SK-MEL-5 (cell line): ENCODE results near the gene MAPK10. TPM values are rescaled to one million over a fixed set of nuclear protein-coding genes. Genes with fewer than 3 reads are reported as not detected.
"Not testable (repeated sequence)": the region's sequence is repeated elsewhere in the genome, so short reads cannot be mapped to it uniquely, and the experiment has no call there.

ENCODE experiments used
- DNase-seq: peaks from one replicate; pipeline ENCODE4 v3.0.0-alpha.2; 2016; ENCODE audit warnings: low read depth, low spot score
- in situ Hi-C: cut with HindIII; loops from 2 replicates; pipeline ENCODE4 v1.10.0; 2016; ENCODE audit warnings: low sequenced_read_pairs, high pct_unique_total_duplicates, low pct_unique_long_range_greater_than_20kb
- total RNA-seq: library from RNA; depleted of rRNA; stranded (reverse); fragments of >200 nt; shearing (Covaris generic); gene quantifications from 2 replicates; pipeline ENCODE4 v1.2.3, GENCODE V29; 2014

Gene MAPK10
- total RNA-seq, 1 experiment from 2014 or later: 0.58 TPM

DNA sequence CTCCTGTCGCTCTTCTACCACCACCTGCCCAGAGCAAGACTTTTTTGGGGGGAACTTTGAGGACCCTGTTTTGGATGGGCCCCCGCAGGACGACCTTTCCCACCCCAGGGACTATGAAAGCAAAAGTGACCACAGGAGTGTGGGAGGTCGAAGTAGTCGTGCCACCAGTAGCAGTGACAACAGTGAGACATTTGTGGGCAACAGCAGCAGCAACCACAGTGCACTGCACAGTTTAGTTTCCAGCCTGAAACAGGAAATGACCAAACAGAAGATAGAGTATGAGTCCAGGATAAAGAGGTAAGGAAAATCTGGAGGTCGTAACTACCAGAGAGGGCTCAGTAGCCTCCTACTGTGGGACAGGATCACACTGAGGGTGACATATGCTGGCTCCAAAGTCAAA lies 364.5 kb downstream of the MAPK10 start:
- in situ Hi-C loops: no loop called here
- no peak for DNase-seq

DNA sequence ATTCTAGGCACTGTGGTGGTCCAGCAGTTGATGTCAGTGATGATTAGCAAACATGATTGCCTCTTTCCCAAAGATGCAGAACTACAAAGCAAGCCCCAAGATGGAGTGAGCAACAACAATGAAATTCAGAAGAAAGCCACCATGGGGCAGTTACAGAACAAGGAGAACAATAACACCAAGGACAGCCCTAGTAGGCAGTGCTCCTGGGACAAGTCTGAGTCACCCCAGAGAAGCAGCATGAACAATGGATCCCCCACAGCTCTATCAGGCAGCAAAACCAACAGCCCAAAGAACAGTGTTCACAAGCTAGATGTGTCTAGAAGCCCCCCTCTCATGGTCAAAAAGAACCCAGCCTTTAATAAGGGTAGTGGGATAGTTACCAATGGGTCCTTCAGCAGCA lies 365.3 kb downstream of the MAPK10 start:
- in situ Hi-C loops: no loop called here
- no peak for DNase-seq

DNA sequence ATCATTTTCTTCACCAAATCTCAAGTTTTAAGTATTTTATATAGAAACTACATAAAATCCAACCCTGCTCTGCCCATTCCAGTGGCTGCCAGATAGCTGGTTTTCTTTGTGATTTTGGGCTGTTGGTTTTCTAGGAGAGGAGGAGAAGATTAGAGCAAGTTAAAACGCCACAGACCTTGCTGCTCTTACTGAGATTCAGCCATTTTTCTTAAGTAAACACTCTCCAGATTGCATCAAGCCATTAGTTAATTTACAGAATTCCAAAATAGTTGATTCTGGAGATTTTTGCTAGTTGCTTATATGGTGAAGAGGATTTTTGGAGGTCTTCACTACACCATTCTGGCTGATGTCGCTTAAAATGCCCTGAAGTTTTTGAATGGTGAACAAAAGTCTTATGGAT lies 366.2 kb downstream of the MAPK10 start:
- in situ Hi-C loops: no loop called here
- DNase-seq: no peak

DNA sequence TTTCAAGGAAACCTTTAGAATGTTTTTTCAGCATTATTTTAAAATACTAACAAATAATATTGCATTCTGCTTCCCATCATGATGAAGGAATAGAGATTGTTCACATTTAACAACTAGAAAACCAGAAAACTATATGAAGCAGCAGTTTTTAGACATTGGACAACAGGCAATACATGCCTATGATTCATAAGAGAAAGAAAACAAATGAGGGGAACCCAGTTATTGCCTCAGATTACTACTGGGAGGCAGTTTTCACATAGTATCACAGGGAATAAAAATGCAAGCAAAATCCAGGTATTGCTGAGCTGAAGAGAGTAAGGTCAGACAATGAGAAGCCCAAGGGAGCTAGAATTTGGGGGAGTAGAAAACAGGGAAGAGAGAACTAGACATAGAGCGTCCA lies 373.6 kb downstream of the MAPK10 start:
- no peak for DNase-seq
- in situ Hi-C loops: no loop called here

DNA sequence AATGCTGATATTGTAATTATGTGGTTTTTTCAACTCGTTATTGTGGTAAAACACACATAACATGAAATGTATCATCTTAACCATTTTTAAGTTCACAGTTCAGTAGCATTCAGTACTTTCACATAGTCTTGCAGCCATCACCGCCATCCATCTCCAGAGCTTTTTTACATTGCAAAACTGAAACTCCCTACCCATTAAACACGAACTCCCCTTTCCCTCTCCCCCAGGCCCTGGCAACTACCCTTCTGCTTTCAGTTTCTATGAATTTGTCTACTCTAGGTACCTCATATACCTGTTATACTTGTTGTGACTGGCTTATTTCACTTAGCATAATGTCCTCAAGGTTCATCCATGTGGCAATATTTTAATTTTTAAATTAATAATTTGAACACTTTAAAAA lies 380.6 kb downstream of the MAPK10 start:
- DNase-seq: no peak
- in situ Hi-C loops: no loop called here

DNA sequence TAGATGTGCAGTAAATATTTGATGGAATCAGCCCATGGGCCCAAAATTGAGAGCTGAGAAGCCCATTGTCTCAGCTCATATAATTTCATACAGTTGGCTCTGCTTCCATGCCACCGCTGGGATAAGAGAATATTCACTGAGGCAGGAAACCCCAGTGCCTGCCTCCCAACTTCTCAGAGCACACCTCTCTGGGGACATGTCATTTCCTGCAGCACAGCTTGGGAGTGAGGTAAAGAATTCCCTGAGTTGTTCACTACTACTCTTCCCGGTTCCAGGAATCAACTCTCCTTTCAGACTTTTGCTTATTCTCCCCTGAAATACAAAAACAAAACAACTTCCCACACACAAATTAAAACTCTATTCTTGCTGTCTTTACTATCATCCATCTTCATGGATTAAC lies 389.3 kb downstream of the MAPK10 start:
- in situ Hi-C loops: no loop called here
- peak; percentile 32 for DNase-seq

DNA sequence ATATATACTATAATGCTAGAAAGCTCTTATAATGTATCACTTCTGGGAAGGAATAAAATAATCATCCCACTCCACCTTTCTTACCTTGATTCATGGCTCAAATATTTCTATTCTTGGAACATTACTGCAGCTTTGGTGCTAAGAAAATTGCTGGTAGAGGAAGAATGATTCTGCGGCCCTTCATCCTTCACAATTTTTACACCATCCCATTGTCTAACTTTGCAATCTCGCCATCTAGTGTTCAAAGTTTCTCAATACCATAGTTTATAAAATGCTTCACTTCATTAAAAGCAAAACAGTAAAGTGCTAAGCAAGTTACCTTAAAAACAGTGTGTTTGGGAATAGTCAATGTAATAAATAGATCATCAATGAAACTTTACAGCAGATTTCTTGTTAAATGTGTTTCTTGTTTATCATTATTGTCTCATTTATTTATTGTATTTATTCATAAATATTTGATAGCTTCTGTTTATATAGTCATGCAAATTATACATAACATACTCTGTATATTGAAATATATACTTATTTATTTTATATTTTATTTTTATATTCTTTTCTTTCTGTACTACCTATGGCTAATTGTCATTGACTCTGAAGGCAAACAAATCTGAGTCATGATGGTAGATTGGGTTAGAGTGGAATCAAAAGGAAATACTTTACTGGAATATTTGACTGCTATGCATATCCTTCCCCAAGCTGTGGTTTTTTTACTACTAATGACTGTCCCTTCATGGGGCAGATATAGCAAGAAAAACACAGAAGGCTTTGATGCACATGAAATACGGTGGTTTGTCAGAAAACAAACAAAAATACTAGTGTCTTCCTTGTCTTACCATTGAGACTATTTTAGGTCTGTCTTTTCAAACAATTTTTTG lies 390.7 kb downstream of the MAPK10 start:
- in situ Hi-C loops: no loop called here
- peak; percentile 65 for DNase-seq

DNA sequence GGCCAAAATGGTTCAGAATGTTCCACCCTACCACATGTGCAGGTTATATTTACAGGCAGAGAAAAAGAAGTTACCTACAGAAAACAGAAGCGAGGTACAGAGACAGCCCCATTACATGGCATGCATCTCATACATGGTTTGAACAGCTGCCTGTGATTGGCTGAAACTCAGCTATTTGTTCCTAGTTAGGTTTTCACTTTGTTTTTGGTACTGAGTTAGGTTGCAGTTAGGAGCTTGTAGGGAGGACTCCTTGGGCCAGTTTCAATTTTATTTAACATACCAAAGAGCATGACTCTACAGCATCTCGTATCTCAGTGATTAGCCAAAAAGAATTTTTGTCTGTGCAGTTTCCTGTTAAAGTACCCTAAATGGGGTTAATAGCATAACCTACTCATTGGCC lies 392.0 kb downstream of the MAPK10 start:
- in situ Hi-C loops: no loop called here

DNA sequence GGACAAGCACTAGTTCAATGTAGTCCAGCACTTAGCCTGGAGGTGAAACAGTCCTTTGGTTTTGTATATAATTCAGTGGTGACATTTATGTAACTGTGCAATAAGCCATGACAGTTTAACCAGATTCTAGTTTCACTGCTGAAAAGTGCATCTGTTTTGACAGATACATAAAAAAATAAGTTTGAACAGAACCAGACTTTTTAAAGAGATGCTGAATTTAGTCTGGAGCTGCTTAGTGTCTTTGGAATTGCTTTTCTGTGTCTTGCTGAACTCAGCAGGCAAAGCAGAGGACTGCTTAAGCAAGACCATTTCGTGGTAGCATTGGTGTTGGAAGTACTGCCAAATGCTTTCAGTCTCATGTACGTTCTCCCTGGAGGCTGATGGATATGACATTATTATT lies 393.5 kb downstream of the MAPK10 start:
- in situ Hi-C loops: no loop called here
- DNase-seq: no peak

More for the DNA sequence above, 392.0 kb downstream of the MAPK10 start:
- DNase-seq: no peak

DNA sequence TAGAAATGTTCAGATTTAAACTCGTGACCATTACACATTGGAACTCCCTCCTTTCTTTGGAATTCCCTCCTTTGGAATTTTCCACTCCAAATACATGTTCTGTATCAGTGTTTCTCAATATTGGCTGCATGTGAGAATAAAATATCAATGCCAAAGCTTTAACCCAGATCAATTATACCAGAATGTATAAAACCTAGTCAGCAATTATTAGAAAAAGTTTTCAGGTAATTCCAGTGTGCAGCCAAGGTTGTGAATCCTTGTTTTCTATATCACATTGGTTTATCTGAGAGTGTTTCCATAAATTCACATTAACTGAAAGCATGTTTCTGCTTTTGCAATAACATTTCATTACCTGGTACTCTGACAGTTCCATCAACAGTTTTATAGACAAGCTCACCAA lies 394.3 kb downstream of the MAPK10 start:
- in situ Hi-C loops: no loop called here
- DNase-seq: no peak

DNA sequence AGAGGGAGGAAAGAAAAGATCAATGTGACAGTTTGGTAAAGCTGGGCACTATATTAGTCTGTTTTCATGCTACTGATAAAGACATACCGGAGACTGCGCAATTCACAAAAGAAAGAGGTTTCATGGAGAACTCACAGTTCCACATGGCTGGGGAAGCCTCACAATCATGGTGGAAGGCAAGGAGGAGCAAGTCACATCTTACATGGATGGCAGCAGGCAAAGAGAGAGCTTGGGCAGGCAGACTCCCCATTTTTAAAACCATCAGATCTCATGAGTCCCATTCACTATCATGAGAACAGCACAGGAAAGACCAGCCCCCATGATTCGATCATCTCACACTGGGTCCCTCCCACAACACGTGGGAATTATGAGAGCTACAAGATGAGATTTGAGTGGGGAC lies 394.8 kb downstream of the MAPK10 start:
- in situ Hi-C loops, DNase-seq: not testable (repeated sequence)

DNA sequence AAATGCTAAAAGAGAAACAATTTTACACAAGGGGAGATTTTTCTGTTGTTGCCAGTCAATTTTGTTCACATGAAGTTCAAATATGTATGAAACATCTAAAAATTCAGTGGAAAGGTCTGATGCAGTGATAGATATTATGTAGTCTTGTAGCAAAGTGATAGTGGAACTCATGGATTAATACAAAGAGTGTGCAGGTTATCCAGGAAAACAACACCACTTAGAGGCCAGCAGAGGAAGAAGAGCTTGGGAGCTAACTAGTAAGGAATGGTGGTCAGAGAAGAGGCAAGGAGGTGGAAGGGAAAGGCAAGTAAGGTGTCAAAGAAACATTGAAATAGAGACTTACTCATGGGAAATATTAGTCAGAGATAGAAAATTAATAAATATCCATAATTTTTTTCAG lies 395.6 kb downstream of the MAPK10 start:
- DNase-seq: peak; percentile 29
- in situ Hi-C loops: no loop called here

DNA sequence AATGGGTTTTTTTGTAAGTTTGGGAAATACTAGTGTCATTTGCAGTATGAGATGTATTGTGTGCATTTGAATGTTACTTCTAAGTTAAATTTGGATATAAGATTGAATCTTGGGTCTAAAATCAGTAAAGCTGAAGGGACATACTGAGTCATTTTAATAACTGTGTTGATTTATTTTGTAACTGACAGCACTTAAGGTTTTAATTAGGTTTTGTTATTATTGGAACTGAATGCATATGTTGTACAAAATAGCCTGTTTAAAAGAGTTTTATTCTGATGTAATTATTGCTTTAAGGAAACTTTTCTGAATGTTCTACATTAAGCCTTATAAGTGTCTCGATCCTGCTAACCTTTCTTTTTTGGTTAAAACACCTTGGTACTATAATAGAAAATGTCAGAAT lies 396.6 kb downstream of the MAPK10 start:
- DNase-seq: no peak
- in situ Hi-C loops: no loop called here

DNA sequence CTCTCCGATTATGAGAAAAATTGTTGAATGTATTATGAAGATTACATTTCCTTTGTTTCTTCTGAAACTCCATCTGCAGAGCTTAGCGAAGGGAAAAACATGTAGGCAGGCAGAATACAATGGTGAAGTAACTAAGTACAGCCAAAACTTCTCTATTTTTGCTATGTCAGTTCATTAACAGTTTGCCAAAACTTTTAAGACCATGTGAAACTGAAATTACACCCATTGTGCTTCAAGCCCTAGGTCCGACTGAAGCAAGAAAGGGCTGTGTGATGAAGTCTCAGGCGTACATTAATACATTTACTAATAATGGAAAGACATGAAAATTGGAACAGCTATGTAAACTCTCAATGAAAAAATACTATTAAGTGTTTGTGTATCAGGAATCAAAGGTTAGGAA lies 398.0 kb downstream of the MAPK10 start:
- no peak for DNase-seq
- in situ Hi-C loops: no loop called here

DNA sequence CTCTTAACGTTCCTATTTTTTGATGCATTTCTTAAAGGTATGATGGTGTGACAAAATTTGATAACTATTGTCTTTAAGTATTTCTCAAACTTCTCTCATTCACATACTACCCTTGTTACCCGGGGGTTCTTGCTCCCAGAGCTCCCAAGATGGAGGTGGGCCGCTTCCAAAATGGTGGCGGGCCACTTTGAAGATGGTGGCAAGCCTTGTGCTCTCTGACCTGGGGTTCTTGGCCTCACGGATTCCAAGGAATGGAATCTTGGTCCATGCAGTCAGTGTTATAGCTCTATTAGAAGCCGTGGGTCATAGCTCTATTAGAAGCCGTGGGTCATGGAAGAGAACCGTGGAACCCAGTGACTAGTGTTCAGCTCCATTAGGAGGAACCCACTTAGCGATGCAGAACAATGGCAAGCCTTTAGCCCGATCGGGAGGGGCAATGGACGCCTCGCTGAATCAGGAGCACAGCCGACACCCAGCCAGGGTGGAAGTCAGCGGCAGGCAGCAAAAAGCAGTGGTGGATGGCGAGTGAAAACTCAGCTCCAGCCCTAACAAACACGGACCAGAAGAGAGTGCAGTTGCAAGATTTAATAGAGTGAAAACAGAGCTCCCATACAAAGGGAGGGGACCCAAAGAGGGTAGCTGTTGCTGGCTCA lies 403.4 kb downstream of the MAPK10 start:
- in situ Hi-C loops: no loop called here
- DNase-seq: no peak

DNA sequence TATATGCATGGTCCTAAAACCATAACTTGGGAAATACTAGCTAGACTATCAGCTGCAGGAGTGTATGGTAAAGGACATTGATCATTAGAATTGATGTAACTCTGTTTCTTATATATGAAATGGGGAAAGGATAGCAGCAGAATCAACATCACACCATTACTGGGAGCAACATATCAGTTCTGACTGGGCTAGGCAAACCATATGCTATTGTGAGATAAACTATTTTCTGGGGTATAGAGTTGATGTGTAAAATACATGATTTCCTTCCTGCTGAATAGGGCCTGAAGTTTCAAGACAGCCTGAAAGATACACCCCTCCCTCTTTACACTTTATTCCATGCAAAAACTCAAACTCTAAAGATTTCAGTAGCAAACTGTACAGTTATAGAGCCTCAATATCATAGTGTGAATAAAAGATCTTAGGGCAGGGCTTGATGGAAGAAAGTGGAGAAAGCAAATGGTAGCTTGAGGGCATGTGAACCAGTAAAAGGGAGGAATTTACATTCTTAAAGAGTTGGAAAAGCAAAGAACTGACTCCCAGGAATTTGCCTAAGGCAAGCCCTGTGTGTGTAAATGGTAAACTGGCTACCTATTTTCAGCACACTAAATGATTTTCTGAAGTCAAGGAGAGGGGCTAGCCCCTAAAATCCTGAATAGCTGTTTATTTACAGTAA lies 404.1 kb downstream of the MAPK10 start:
- in situ Hi-C loops: no loop called here

DNA sequence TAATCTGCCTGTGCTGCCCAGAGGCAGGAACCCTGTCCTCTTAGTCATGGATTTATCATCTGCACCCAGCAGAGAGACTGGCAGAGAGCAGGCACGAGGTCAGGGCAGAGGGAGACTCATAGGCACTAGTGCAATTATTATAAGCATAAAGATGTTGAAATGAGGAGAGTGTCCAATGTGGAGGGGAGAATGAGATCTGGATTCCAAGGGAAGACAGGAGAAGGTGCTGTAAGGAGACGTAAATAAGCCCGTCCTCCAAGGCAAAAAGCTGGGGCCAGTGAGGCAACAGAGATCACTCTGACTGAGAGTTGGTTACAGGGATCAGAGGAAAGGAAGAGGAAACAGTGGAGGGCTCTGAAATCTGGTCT lies 406.2 kb downstream of the MAPK10 start:
- in situ Hi-C loops: no loop called here
- DNase-seq: no peak

More for the DNA sequence above, 404.1 kb downstream of the MAPK10 start:
- no peak for DNase-seq

DNA sequence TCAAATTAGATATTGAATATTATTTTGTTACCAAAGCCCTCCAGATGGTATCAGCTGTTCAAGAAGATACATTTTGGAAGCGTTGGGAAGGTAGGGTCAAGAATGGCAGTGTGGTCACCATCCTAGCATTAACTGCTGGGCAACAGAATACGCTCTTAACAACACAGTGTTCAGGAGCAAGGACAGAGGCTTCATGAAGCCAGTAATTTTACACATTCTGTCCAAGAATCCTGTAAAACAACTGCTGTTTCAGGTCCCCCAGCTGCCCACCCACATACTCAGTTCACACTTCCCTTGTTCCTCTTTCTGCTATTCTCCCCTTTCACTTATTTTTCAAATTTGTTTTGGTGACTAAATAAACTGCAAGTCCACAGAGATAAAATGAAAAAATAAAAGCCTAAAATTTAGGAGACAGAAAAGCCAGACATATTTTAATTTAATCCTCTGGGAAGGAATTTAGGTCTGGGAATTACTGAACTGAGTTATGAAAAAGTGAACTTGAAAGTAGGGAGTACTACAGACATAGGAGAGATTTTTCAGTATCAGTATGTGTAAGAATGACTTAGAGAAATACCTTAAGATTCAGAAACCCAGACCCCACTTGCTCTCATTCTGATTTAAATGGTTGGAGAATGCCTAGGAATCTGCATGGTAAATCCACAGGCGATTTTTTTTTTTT lies 406.7 kb downstream of the MAPK10 start:
- in situ Hi-C loops: no loop called here
- no peak for DNase-seq
